ENCODE results near the gene HYAL3. TPM values are rescaled to one million over a fixed set of nuclear protein-coding genes. Genes with fewer than 3 reads are reported as not detected.

The HYAL3 gene
- total and polyA plus RNA-seq, 5 donors from 2014 or later, result 1.8 to 8.3 (median 3.3) TPM

DNA sequence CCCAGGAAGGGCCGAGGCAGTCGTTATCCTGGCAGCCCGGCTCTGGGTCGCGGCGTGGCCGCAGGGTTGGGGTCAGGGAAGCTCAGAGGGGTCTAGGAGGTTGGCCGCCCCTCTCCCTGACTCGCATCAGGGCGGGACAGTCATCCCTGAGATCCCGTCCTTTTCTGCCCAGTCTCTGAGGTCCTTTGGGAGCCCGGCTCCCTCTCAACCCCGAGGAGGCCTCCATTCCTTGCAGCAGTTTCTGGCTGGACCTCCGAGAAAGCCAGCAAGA lies 22.8 kb upstream of the HYAL3 start:
- Histone ChIP-seq H3K4me1 (ENCODE audit: control insufficient read depth, insufficient read depth, low read length, poor library complexity, severe bottlenecking) (peaks cover 34% of the 10 kb centered on the region), H3K36me3 (ENCODE audit: control insufficient read depth, insufficient read depth, low read length) (peaks cover 10% of the 10 kb centered on the region), H3K9me3 (ENCODE audit: control insufficient read depth in 2 of 2, low read length in 2 of 2) (no peaks in the 10 kb centered on the region), H3K4me3 (ENCODE audit: low read depth, low read length) (no peak overlapping the region), H3K27me3 (ENCODE audit: control insufficient read depth, insufficient read depth, low read length) (no peaks in the 10 kb centered on the region), H3K27ac (ENCODE audit: insufficient read depth, low read length, poor library complexity, severe bottlenecking) (peak overlapping the region; percentile 76)
- DNase-seq (no peak), ATAC-seq (ENCODE audit: low read depth in 2 of 2) (no peak)
- no peak overlapping the region for H3K27ac Mint-ChIP-seq
- H3K36me3 Mint-ChIP-seq, result no peaks in the 10 kb centered on the region
- peak overlapping the region; percentile 41 to 94 (median 82) for H3K4me3 Mint-ChIP-seq
- H3K4me1 Mint-ChIP-seq, result peaks cover 5 to 51% (median 13%) of the 10 kb centered on the region in 4 donors
- H3K27me3 Mint-ChIP-seq, result no peaks in the 10 kb centered on the region
- no peaks in the 10 kb centered on the region for H3K9me3 Mint-ChIP-seq

DNA sequence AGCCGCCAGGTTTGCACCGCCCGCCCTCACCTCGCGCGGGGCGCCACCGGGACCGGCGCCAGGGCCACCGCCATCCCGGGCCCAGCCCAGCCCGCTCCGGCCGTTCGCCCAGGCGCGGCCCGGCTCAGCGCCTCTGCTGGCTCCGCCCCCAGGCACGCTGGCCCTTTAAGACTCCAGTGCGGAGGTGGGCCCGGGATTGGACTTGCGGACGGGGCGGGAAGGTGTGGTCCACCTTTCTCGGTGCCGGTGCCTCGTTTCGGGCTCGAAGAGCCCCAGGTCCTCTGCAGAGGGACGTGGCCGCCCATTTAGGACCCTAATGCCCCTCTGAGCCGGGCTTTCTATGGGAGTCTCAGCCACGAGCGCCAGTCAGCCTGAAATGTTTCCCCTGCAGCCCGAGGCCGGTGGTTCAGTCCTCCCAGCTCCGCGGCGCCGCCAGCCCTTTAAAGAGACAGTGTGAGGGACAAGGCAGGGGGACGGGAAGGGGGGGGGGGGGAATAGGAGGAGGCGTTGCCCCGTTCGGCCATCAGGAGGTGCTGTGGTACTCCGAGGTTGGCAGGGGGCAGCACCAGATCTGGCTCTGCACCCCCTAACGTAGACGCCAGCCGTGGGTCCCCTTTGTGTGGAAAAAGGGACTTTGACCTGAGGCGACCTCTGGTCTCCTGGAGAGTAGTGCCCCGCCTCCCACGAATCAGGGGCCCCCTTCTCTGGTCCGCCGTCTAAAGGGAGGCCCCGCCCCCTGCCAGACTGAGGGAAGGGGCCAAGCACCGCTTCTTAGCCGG lies 22.3 kb upstream of the HYAL3 start:
- peaks cover 6 to 52% (median 15%) of the 10 kb centered on the region in 4 donors for H3K4me1 Mint-ChIP-seq
- H3K27me3 Mint-ChIP-seq, result no peaks in the 10 kb centered on the region
- Histone ChIP-seq H3K4me1 (ENCODE audit: control insufficient read depth, insufficient read depth, low read length, poor library complexity, severe bottlenecking) (peaks cover 37% of the 10 kb centered on the region), H3K27ac (ENCODE audit: insufficient read depth, low read length, poor library complexity, severe bottlenecking) (peak overlapping the region; percentile 76), H3K27me3 (ENCODE audit: control insufficient read depth, insufficient read depth, low read length) (no peaks in the 10 kb centered on the region), H3K4me3 (ENCODE audit: low read depth, low read length) (peak overlapping the region; percentile 19), H3K9me3 (ENCODE audit: control insufficient read depth in 2 of 2, low read length in 2 of 2) (no peaks in the 10 kb centered on the region), H3K36me3 (ENCODE audit: control insufficient read depth, insufficient read depth, low read length) (peaks cover 10% of the 10 kb centered on the region)
- DNase-seq, result peak; percentile 70 to 91 (median 85)
- H3K36me3 Mint-ChIP-seq, result peaks cover under 1% of the 10 kb centered on the region
- ATAC-seq (ENCODE audit: low read depth in 2 of 2), result peak; percentile 71 to 76
- H3K4me3 Mint-ChIP-seq, result peak overlapping the region; percentile 86 to 94 (median 90)
- H3K9me3 Mint-ChIP-seq, result no peaks in the 10 kb centered on the region
- H3K27ac Mint-ChIP-seq, result peak overlapping the region; percentile 88 to 95 (median 89)

DNA sequence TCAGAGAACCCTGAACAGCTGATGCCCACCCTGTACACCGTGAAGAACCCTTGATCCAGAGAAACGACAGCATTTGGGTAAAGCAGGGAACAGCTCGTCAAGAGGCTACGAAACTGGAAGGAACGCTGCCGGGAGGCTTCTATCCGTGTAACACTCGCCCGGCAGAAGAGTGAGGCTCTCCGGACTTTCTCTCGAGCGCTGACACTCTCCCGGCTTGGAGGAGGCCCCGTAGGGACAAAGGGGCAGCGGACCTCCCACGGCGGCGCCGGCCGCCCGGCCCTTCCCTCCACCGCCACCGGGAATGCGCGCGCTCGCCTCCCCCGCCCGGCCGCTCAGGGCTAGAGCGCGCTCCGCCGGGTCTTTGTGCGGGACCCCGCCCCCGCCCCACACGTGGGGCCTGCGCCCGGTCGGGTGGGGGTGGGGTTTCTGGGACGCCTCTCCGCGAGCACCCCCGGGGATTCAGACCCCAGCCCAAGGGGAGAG lies 21.7 kb upstream of the HYAL3 start:
- peak overlapping the region; percentile 84 to 87 (median 87) for H3K27ac Mint-ChIP-seq
- H3K4me1 ChIP-seq (ENCODE audit: control insufficient read depth, insufficient read depth, low read length, poor library complexity, severe bottlenecking), result peaks cover 43% of the 10 kb centered on the region
- H3K27ac ChIP-seq (ENCODE audit: insufficient read depth, low read length, poor library complexity, severe bottlenecking), result peak overlapping the region; percentile 76
- H3K36me3 Mint-ChIP-seq, result peaks cover 3% of the 10 kb centered on the region
- H3K9me3 ChIP-seq (ENCODE audit: control insufficient read depth in 2 of 2, low read length in 2 of 2), result no peaks in the 10 kb centered on the region
- H3K4me1 Mint-ChIP-seq, result peaks cover 10 to 58% (median 19%) of the 10 kb centered on the region in 4 donors
- DNase-seq (peak in 1 of 3 donors; percentile 72), ATAC-seq (ENCODE audit: low read depth in 2 of 2) (peak; percentile 38 to 47)
- peak overlapping the region; percentile 84 for H3K4me3 ChIP-seq (ENCODE audit: low read depth, low read length)
- no peaks in the 10 kb centered on the region for H3K27me3 ChIP-seq (ENCODE audit: control insufficient read depth, insufficient read depth, low read length)
- H3K9me3 Mint-ChIP-seq, result no peaks in the 10 kb centered on the region
- H3K36me3 ChIP-seq (ENCODE audit: control insufficient read depth, insufficient read depth, low read length), result peaks cover 6% of the 10 kb centered on the region
- peak overlapping the region; percentile 93 to 95 (median 94) for H3K4me3 Mint-ChIP-seq
- H3K27me3 Mint-ChIP-seq, result no peaks in the 10 kb centered on the region

DNA sequence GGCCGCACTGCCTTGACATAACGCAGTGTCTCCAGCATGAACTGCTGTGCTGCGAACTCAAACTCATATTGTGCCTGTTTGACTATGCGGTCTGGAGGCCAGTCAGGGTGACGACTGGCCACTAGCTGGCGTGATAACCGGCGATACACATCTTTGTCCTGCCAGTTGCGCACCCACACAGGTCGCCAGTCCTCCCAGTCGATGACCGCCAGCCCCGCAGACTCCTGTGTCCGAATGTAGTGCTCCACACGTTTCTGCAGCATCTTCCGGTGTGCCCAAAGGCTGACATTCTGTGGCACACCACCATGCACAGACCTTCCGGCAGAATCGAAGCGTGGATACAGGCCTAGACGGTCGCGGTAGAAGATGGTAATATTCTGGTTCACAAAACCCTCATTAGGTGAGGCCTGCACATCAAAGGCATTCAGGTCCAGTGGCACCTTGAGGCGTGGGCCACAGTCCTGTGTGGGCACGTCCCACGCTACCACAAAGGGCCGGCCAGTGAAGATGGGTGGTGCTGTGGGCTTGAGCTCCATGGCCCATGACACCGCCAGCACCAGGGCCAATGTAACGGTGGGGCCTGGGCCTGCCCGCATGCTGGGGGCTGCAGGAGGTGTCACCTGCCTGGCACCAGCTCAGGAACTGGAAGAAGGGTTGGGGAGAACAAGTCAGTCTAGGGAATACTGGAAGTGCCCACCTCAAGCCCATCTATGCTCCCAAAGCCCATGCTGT lies 20.9 kb upstream of the HYAL3 start:
- Mint-ChIP-seq H3K36me3 (peaks cover 3% of the 10 kb centered on the region), H3K4me3 (peak overlapping the region; percentile 93 to 95 (median 94)), H3K27ac (peak overlapping the region; percentile 84 to 87 (median 87)), H3K9me3 (no peaks in the 10 kb centered on the region), H3K4me1 (peaks cover 10 to 56% (median 22%) of the 10 kb centered on the region in 4 donors), H3K27me3 (no peaks in the 10 kb centered on the region)
- DNase-seq, result no peak
- H3K4me3 ChIP-seq (ENCODE audit: low read depth, low read length), result peak overlapping the region; percentile 84
- H3K36me3 ChIP-seq (ENCODE audit: control insufficient read depth, insufficient read depth, low read length), result no peaks in the 10 kb centered on the region
- no peak for ATAC-seq (ENCODE audit: low read depth in 2 of 2)
- H3K4me1 ChIP-seq (ENCODE audit: control insufficient read depth, insufficient read depth, low read length, poor library complexity, severe bottlenecking), result peaks cover 44% of the 10 kb centered on the region
- no peaks in the 10 kb centered on the region for H3K9me3 ChIP-seq (ENCODE audit: control insufficient read depth in 2 of 2, low read length in 2 of 2)
- no peak overlapping the region for H3K27ac ChIP-seq (ENCODE audit: insufficient read depth, low read length, poor library complexity, severe bottlenecking)
- H3K27me3 ChIP-seq (ENCODE audit: control insufficient read depth, insufficient read depth, low read length), result no peaks in the 10 kb centered on the region

- peaks cover 44% of the 10 kb centered on the region for H3K4me1 ChIP-seq (ENCODE audit: control insufficient read depth, insufficient read depth, low read length, poor library complexity, severe bottlenecking)
- Mint-ChIP-seq H3K36me3 (peaks cover 3% of the 10 kb centered on the region), H3K4me3 (peak overlapping the region; percentile 15 to 94 (median 80)), H3K27me3 (no peaks in the 10 kb centered on the region), H3K9me3 (no peaks in the 10 kb centered on the region), H3K27ac (peak overlapping the region in 1 of 3 donors; percentile 29), H3K4me1 (peaks cover 5 to 51% (median 20%) of the 10 kb centered on the region in 4 donors)
- ATAC-seq (ENCODE audit: low read depth in 2 of 2) (no peak), DNase-seq (no peak)
- no peaks in the 10 kb centered on the region for H3K36me3 ChIP-seq (ENCODE audit: control insufficient read depth, insufficient read depth, low read length)
- no peak overlapping the region for H3K27ac ChIP-seq (ENCODE audit: insufficient read depth, low read length, poor library complexity, severe bottlenecking)
- H3K27me3 ChIP-seq (ENCODE audit: control insufficient read depth, insufficient read depth, low read length), result no peaks in the 10 kb centered on the region
- H3K9me3 ChIP-seq (ENCODE audit: control insufficient read depth in 2 of 2, low read length in 2 of 2), result no peaks in the 10 kb centered on the region
- no peak overlapping the region for H3K4me3 ChIP-seq (ENCODE audit: low read depth, low read length)
Measured at GRCh38 chr3:50319181-50319893, 20.1 kb upstream of the HYAL3 start.

DNA sequence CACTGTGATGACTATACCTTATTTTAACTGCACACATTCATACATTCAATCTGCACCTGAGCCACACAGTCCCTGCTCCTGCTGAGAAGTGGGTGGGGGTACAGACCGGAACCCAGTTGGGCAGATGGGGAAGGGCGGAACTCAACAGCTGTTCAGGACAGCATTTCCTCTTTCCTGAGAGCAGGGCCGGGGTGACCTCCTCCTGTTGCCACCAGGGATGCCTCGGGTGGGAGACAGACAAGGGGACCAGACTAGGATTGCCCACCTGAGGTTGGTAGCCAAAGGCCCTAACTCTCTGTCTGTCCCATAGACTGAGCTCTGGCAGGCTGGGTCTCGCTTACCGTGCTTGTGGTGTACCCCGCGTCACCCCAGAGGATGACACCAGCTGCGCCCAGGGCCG lies 19.4 kb upstream of the HYAL3 start:
- Histone ChIP-seq H3K27ac (ENCODE audit: insufficient read depth, low read length, poor library complexity, severe bottlenecking) (no peak overlapping the region), H3K9me3 (ENCODE audit: control insufficient read depth in 2 of 2, low read length in 2 of 2) (no peaks in the 10 kb centered on the region), H3K36me3 (ENCODE audit: control insufficient read depth, insufficient read depth, low read length) (no peaks in the 10 kb centered on the region), H3K4me1 (ENCODE audit: control insufficient read depth, insufficient read depth, low read length, poor library complexity, severe bottlenecking) (peaks cover 44% of the 10 kb centered on the region), H3K27me3 (ENCODE audit: control insufficient read depth, insufficient read depth, low read length) (no peaks in the 10 kb centered on the region), H3K4me3 (ENCODE audit: low read depth, low read length) (no peak overlapping the region)
- DNase-seq, result no peak
- Mint-ChIP-seq H3K36me3 (peaks cover 3% of the 10 kb centered on the region), H3K9me3 (no peaks in the 10 kb centered on the region), H3K4me1 (peaks cover 5 to 51% (median 21%) of the 10 kb centered on the region in 4 donors), H3K27ac (peak overlapping the region in 2 of 3 donors; percentile 25 to 29), H3K27me3 (peaks cover 5% of the 10 kb centered on the region), H3K4me3 (peak overlapping the region in 3 of 4 donors; percentile 2 to 94 (median 48))
- no peak for ATAC-seq (ENCODE audit: low read depth in 2 of 2)

DNA sequence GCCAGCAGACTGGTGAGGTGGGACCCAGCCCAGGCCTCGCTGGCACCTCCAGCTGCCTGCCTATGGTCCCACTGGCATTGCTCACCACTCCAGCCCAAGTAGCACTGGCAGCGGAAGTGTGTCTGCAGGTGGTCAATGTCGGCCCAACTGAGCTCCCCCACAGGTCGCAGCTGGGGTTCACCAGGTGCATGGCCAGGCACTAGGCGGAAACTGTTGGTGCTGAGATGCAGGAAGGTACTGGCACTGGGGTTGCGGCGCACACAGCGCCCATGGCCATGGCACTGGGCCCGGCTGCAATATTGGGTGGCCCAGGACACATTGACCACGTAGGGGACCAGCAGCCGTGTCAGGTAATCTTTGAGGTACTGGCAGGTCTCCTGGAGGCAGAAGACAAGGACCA lies 19.0 kb upstream of the HYAL3 start:
- H3K9me3 ChIP-seq (ENCODE audit: control insufficient read depth in 2 of 2, low read length in 2 of 2), result no peaks in the 10 kb centered on the region
- Mint-ChIP-seq H3K27ac (peak overlapping the region in 1 of 3 donors; percentile 25), H3K27me3 (peaks cover 5% of the 10 kb centered on the region), H3K4me3 (peak overlapping the region in 3 of 4 donors; percentile 13 to 94 (median 38)), H3K9me3 (no peaks in the 10 kb centered on the region), H3K36me3 (peaks cover 3% of the 10 kb centered on the region), H3K4me1 (peaks cover 5 to 50% (median 21%) of the 10 kb centered on the region in 4 donors)
- peaks cover 44% of the 10 kb centered on the region for H3K4me1 ChIP-seq (ENCODE audit: control insufficient read depth, insufficient read depth, low read length, poor library complexity, severe bottlenecking)
- no peak overlapping the region for H3K4me3 ChIP-seq (ENCODE audit: low read depth, low read length)
- no peaks in the 10 kb centered on the region for H3K27me3 ChIP-seq (ENCODE audit: control insufficient read depth, insufficient read depth, low read length)
- H3K36me3 ChIP-seq (ENCODE audit: control insufficient read depth, insufficient read depth, low read length), result no peaks in the 10 kb centered on the region
- H3K27ac ChIP-seq (ENCODE audit: insufficient read depth, low read length, poor library complexity, severe bottlenecking), result no peak overlapping the region
- ATAC-seq (ENCODE audit: low read depth in 2 of 2) (no peak), DNase-seq (no peak)

Measured in CD4-positive, CD25-positive, alpha-beta regulatory T cell (primary cell).